HS-5 (cell line): ENCODE data around the gene TBXT.

Source experiments
- DNase-seq: peaks from one replicate; pipeline ENCODE4 v3.0.0-alpha.2; 2012; ENCODE audit warnings: low read depth

The TBXT gene

DNA sequence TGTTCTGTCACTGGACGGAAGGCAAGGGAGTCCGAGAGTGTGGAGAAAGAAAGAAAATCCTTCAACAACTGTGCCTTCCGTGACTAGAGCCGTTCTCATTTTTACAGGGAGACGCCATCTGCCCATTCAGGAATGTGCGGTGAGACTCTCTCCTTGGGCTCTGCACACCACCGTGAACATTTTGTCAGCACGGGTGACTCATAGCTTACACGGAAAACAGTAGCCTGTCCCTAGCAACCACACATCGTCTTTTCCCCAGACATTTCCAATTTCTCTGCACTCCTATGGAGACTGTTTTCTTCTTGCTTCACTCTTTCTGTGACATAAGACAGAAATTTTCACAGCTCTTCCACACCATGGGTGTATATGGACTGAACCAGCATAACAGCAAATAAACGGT, 55.1 kb downstream of the TBXT start:
- DNase-seq: no peak

DNA sequence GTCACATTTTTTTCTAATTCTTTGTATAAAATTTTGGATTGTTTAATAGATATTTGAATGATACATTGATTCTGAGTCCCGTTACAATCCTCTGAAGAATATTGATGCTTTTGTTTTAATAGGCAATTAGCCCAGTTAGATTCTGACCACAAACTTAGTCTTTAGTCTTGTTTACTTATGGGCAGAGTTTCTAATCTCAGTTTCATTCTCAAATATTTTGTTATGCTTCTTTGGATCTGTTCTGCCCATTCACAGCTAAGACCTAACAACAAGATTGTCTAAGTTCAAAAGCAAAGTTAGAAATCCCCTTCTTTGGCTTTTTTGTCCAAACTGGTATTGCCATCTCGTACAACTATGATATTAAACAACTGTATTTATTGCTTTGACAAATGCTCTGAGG, 58.0 kb downstream of the TBXT start:
- DNase-seq: no peak
